H9 (cell line): ENCODE results near the gene NEURL2. TPM values are rescaled to one million over a fixed set of nuclear protein-coding genes. Genes with fewer than 3 reads are reported as not detected.

ENCODE experiments used
- DNase-seq: peaks from one replicate; pipeline ENCODE4 v3.0.0-alpha.2; 2017
- H2AFZ ChIP-seq: one replicate; pipeline ENCODE4 v1.6.1; 2013; ENCODE audit warnings: mild to moderate bottlenecking, low read length, control low read depth, moderate library complexity
- H2AK5ac ChIP-seq: 2 replicates; pipeline ENCODE4 v1.6.1; 2013; ENCODE audit warnings: low read length, control low read depth, mixed read lengths; ENCODE audit not compliant: insufficient read length
- H2BK120ac ChIP-seq: one replicate; pipeline ENCODE4 v1.6.1; 2013; ENCODE audit warnings: low read depth, mild to moderate bottlenecking, low read length, control low read depth, inconsistent platforms; ENCODE audit not compliant: poor library complexity, severe bottlenecking
- H2BK12ac ChIP-seq: 2 replicates; pipeline ENCODE4 v1.6.1; 2013; ENCODE audit warnings: low read length, control low read depth, mixed read lengths, low read depth; ENCODE audit not compliant: insufficient read length
- H2BK15ac ChIP-seq: 2 replicates; pipeline ENCODE4 v1.6.1; 2013; ENCODE audit warnings: low read depth, low read length, control low read depth
- H2BK20ac ChIP-seq: one replicate; pipeline ENCODE4 v1.6.1; 2013; ENCODE audit warnings: low read depth, mild to moderate bottlenecking, low read length, control low read depth, inconsistent platforms; ENCODE audit not compliant: poor library complexity, severe bottlenecking
- H2BK5ac ChIP-seq: 2 replicates; pipeline ENCODE4 v1.6.1; 2013; ENCODE audit warnings: low read length, control low read depth, mixed read lengths; ENCODE audit not compliant: insufficient read length
- H3K14ac ChIP-seq: 2 replicates; pipeline ENCODE4 v1.6.1; 2013; ENCODE audit warnings: low read length, control low read depth; ENCODE audit not compliant: insufficient read depth
- H3K18ac ChIP-seq: 2 replicates; pipeline ENCODE4 v1.6.1; 2013; ENCODE audit warnings: low read depth, mild to moderate bottlenecking, mixed read lengths, low read length, control low read depth; ENCODE audit not compliant: insufficient read length
- H3K23ac ChIP-seq: 2 replicates; pipeline ENCODE4 v1.6.1; 2013; ENCODE audit warnings: low read length, control low read depth, mixed read lengths, low read depth; ENCODE audit not compliant: insufficient read length
- H3K23me2 ChIP-seq: 2 replicates; pipeline ENCODE4 v1.6.1; 2013; ENCODE audit warnings: low read depth, mild to moderate bottlenecking, mixed read lengths, low read length, control low read depth; ENCODE audit not compliant: insufficient read length, poor library complexity, severe bottlenecking
- H3K27ac ChIP-seq: 2 replicates; pipeline ENCODE4 v1.5.1; 2013; ENCODE audit warnings: low read length, control low read depth, mixed read lengths, low read depth; ENCODE audit not compliant: insufficient read length
- H3K27me3 ChIP-seq: 2 replicates; pipeline ENCODE4 v1.6.1; 2013; ENCODE audit warnings: low read length, control low read depth, inconsistent platforms; ENCODE audit not compliant: insufficient read depth
- H3K4ac ChIP-seq: 2 replicates; pipeline ENCODE4 v1.6.1; 2013; ENCODE audit warnings: low read depth, mild to moderate bottlenecking, control low read depth, inconsistent platforms, low read length, moderate library complexity
- H3K4me1 ChIP-seq: 2 replicates; pipeline ENCODE4 v1.6.1; 2013; ENCODE audit warnings: low read length, control low read depth, inconsistent platforms; ENCODE audit not compliant: insufficient read depth
- H3K4me2 ChIP-seq: 2 replicates; pipeline ENCODE4 v1.6.1; 2013; ENCODE audit warnings: low read length, control low read depth, mixed read lengths; ENCODE audit not compliant: insufficient read length, insufficient read depth
- H3K56ac ChIP-seq: 2 replicates; pipeline ENCODE4 v1.6.1; 2013; ENCODE audit warnings: low read depth, mild to moderate bottlenecking, mixed read lengths, low read length, control low read depth; ENCODE audit not compliant: insufficient read length
- H3K79me1 ChIP-seq: 2 replicates; pipeline ENCODE4 v1.6.1; 2013; ENCODE audit warnings: low read depth, mild to moderate bottlenecking, moderate library complexity, low read length, control low read depth, inconsistent platforms; ENCODE audit not compliant: insufficient read depth, poor library complexity, severe bottlenecking
- H3K79me2 ChIP-seq: 2 replicates; pipeline ENCODE4 v1.6.1; 2013; ENCODE audit warnings: low read length, control low read depth, inconsistent platforms; ENCODE audit not compliant: insufficient read depth
- H3K9ac ChIP-seq: 2 replicates; pipeline ENCODE4 v1.6.1; 2013; ENCODE audit warnings: low read length, control low read depth, mixed read lengths; ENCODE audit not compliant: insufficient read length; ENCODE audit errors: extremely low read depth
- H3K9me3 ChIP-seq: one replicate; pipeline ENCODE4 v1.6.1; 2013; ENCODE audit warnings: low read depth, low read length, inconsistent platforms; ENCODE audit not compliant: control insufficient read depth
- H3T11ph ChIP-seq: one replicate; pipeline ENCODE4 v1.6.1; 2013; ENCODE audit warnings: mild to moderate bottlenecking, low read length, control low read depth, inconsistent platforms
- H4K20me1 ChIP-seq: one replicate; pipeline ENCODE4 v1.6.1; 2013; ENCODE audit not compliant: control insufficient read depth, insufficient read length, insufficient read depth
- H4K5ac ChIP-seq: 2 replicates; pipeline ENCODE4 v1.6.1; 2013; ENCODE audit warnings: low read depth, mild to moderate bottlenecking, mixed read lengths, low read length, control low read depth; ENCODE audit not compliant: insufficient read length
- H4K8ac ChIP-seq: replicated peaks from 2 replicates; pipeline ENCODE4 v1.6.1; 2013; ENCODE audit warnings: low read length, control low read depth, mixed read lengths, low read depth; ENCODE audit not compliant: insufficient read length
- H4K91ac ChIP-seq: 2 replicates; pipeline ENCODE4 v1.6.1; 2013; ENCODE audit warnings: low read depth, mild to moderate bottlenecking, moderate library complexity, mixed read lengths, low read length, control low read depth; ENCODE audit not compliant: insufficient read length
- H3K27ac Mint-ChIP-seq, 3 experiments: 2 replicates in 2 of 3; 3 replicates in 1 of 3; pipeline ENCODE4 v1.8.0; 2020 to 2021; ENCODE audit warnings: mixed read lengths in 3 of 3, mild to moderate bottlenecking in 1 of 3, moderate library complexity in 1 of 3
- H3K27me3 Mint-ChIP-seq: 2 replicates; pipeline ENCODE4 v1.8.0; 2021; ENCODE audit warnings: low read depth, mild to moderate bottlenecking, moderate library complexity, mixed read lengths
- H3K36me3 Mint-ChIP-seq, 3 experiments: 2 replicates in 2 of 3; 3 replicates in 1 of 3; pipeline ENCODE4 v1.8.0; 2020 to 2021; ENCODE audit warnings: low read depth in 3 of 3, mixed read lengths in 3 of 3; ENCODE audit not compliant: insufficient read depth in 1 of 3
- H3K4me1 Mint-ChIP-seq, 2 experiments: 2 replicates each; pipeline ENCODE4 v1.8.0; 2020; ENCODE audit warnings: mixed read lengths in 2 of 2
- H3K4me3 Mint-ChIP-seq, 2 experiments: 2 replicates in 1 of 2; 3 replicates in 1 of 2; pipeline ENCODE4 v1.8.0; 2020 to 2021; ENCODE audit warnings: mild to moderate bottlenecking in 2 of 2, mixed read lengths in 2 of 2, moderate library complexity in 1 of 2
- H3K9me3 Mint-ChIP-seq, 2 experiments: 2 replicates in 1 of 2; 3 replicates in 1 of 2; pipeline ENCODE4 v1.8.0; 2020; ENCODE audit warnings: mild to moderate bottlenecking in 2 of 2, mixed read lengths in 2 of 2, moderate library complexity in 1 of 2
- CTCF ChIP-seq: fragments of 200-600 bp; sonication (generic); conservative IDR thresholded peaks from 3 replicates; pipeline ENCODE4 v1.8.0; 2021; ENCODE audit warnings: antibody characterized with exemption, mild to moderate bottlenecking
- WGBS: extraction: QIAGEN DNeasy Blood & Tissue Kit; methylation state at CpG from one replicate; pipeline ENCODE4 v1.1.7; 2013; ENCODE audit warnings: missing lambda C conversion rate, low lambda C conversion rate, mixed read lengths; ENCODE audit not compliant: insufficient read length; ENCODE audit errors: extremely low coverage; 5-methylcytosine and 5-hydroxymethylcytosine counted together
- total RNA-seq: library from RNA; stranded (reverse); gene quantifications from 2 replicates; pipeline ENCODE4 v1.2.1, GENCODE V29; 2021

Gene NEURL2
- total RNA-seq, 1 experiment from 2014 or later, result 5.4 TPM

- Histone ChIP-seq H4K5ac (no peak overlapping the region), H4K20me1 (no peaks in the 10 kb centered on the region), H4K91ac (no peak overlapping the region), H3K27ac (no peak overlapping the region), H2BK20ac (no peak overlapping the region), H3K4me2 (no peak overlapping the region), H3K56ac (no peak overlapping the region), H3K14ac (no peak overlapping the region), H2AFZ (no peak overlapping the region), H2AK5ac (no peak overlapping the region), H3K4me1 (no peaks in the 10 kb centered on the region), H3T11ph (no peak overlapping the region), H4K8ac (no peak overlapping the region), H3K23me2 (no peaks in the 10 kb centered on the region), H2BK12ac (no peak overlapping the region), H3K9me3 (no peaks in the 10 kb centered on the region), H2BK120ac (no peak overlapping the region), H3K23ac (no peak overlapping the region), H3K79me2 (no peaks in the 10 kb centered on the region), H3K27me3 (no peaks in the 10 kb centered on the region), H2BK15ac (no peak overlapping the region), H3K18ac (no peak overlapping the region), H3K9ac (no peak overlapping the region), H2BK5ac (no peak overlapping the region), H3K4ac (no peak overlapping the region), H3K79me1 (no peaks in the 10 kb centered on the region)
- Mint-ChIP-seq H3K36me3 (no peaks in the 10 kb centered on the region), H3K27ac (peak overlapping the region in 1 of 3 experiments; percentile 47; a peak in 2 of 7 replicates), H3K27me3 (peaks cover 6% of the 10 kb centered on the region), H3K4me3 (no peak overlapping the region), H3K9me3 (no peaks in the 10 kb centered on the region), H3K4me1 (peaks cover 10 to 20% of the 10 kb centered on the region in 2 experiments; a peak in 3 of 4 replicates)
- WGBS, result no CpG with 5 or more reads among the region's 9 CpGs
- no peak for DNase-seq
- TF ChIP-seq CTCF, result no peak
These were observed 29.7 kb upstream of the NEURL2 start for GRCh38 chr20:45920462-45921336.
